Thyroid gland (tissue), 4 donors: ENCODE data around the gene TRIP4. TPM values are rescaled to one million over a fixed set of nuclear protein-coding genes. Genes with fewer than 3 reads are reported as not detected.

Experiments used
- DNase-seq, 2 donors: peaks; one replicate each; pipeline ENCODE4 v3.0.0-alpha.2; 2019
- H3K27ac ChIP-seq, 3 donors: fragments of 200-600 bp; sonication (generic); 1 replicate in 2 of 3; 2 replicates in 1 of 3; pipeline ENCODE4 v1.5.1; 2016 to 2019; ENCODE audit warnings: mild to moderate bottlenecking in 1 of 3, moderate library complexity in 1 of 3
- H3K27me3 ChIP-seq: fragments of 200-600 bp; sonication (generic); one replicate; pipeline ENCODE4 v1.5.1; 2019
- H3K36me3 ChIP-seq, 2 donors: fragments of 200-600 bp; sonication (generic); one replicate each; pipeline ENCODE4 v1.5.1; 2016 to 2019
- H3K4me1 ChIP-seq, 2 donors: fragments of 200-600 bp; sonication (generic); one replicate each; pipeline ENCODE4 v1.5.1; 2017 to 2019
- H3K4me3 ChIP-seq, 3 donors: fragments of 200-600 bp; sonication (generic); replicated peaks in 1 of 3; 1 replicate in 2 of 3; 2 replicates in 1 of 3; pipeline ENCODE4 v1.5.1; 2016; ENCODE audit warnings: mild to moderate bottlenecking in 1 of 3
- H3K9me3 ChIP-seq: fragments of 200-600 bp; sonication (generic); one replicate; pipeline ENCODE4 v1.5.1; 2017
- POLR2A ChIP-seq, 2 donors: fragments of 450-650 bp; IDR thresholded peaks; one replicate each; pipeline ENCODE4 v1.6.1; 2017; ENCODE audit warnings: antibody characterized with exemption in 2 of 2, mild to moderate bottlenecking in 2 of 2, moderate library complexity in 1 of 2
- WGBS, 2 donors: methylation state at CpG; one replicate each; pipeline ENCODE4 v1.1.5; 2017; 5-methylcytosine and 5-hydroxymethylcytosine counted together
- intact Hi-C: fragments of 100-400 bp; cut with DNase I; formaldehyde crosslinking; loops from one replicate; pipeline ENCODE4 v1.15.1; 2023
- total RNA-seq, 4 donors: library from RNA; depleted of rRNA; stranded (reverse); fragments of >200 nt; gene quantifications; one replicate each; pipeline ENCODE4 v1.2.3, GENCODE V29; 2016
- TF ChIP-seq, protein P1 (sequence below), 6 experiments: fragments of 200-600 bp in 3 of 6; fragments of 450-650 bp in 3 of 6; sonication (generic) in 3 of 6; IDR thresholded peaks; one replicate each; pipeline ENCODE4 v1.5.1; 2016 to 2019; ENCODE audit warnings: antibody characterized with exemption in 6 of 6, mild to moderate bottlenecking in 2 of 6, inconsistent platforms in 1 of 6, moderate library complexity in 1 of 6

Gene TRIP4
- total RNA-seq, 4 donors from 2014 or later = 13.7 to 39.6 (median 21.7) TPM

GRCh38 chr15:64460206-64460723 lies 72.6 kb downstream of the TRIP4 start, which contains the start of gene ZNF609:
Gene ZNF609, plus strand, starts transcription at chr15:64460578. Its CDS starts 38,842 bp downstream, at chr15:64499420.
- Histone ChIP-seq H3K9me3 (no peaks in the 10 kb centered on the region), H3K36me3 (no peaks in the 10 kb centered on the region), H3K4me1 (peaks cover 31 to 58% of the 10 kb centered on the region in 2 donors), H3K27me3 (no peaks in the 10 kb centered on the region), H3K4me3 (peak within 1 kb of the TSS in 2 of 3 donors; percentile 20 to 82), H3K27ac (peak within 1 kb of the TSS; percentile 74 to 89 (median 85))
- 1% methylated on average over 19 to 33 of the region's 45 CpGs for WGBS, 2 donors
- peak; percentile 93 to 96 for DNase-seq
- TF ChIP-seq, protein P1, sequence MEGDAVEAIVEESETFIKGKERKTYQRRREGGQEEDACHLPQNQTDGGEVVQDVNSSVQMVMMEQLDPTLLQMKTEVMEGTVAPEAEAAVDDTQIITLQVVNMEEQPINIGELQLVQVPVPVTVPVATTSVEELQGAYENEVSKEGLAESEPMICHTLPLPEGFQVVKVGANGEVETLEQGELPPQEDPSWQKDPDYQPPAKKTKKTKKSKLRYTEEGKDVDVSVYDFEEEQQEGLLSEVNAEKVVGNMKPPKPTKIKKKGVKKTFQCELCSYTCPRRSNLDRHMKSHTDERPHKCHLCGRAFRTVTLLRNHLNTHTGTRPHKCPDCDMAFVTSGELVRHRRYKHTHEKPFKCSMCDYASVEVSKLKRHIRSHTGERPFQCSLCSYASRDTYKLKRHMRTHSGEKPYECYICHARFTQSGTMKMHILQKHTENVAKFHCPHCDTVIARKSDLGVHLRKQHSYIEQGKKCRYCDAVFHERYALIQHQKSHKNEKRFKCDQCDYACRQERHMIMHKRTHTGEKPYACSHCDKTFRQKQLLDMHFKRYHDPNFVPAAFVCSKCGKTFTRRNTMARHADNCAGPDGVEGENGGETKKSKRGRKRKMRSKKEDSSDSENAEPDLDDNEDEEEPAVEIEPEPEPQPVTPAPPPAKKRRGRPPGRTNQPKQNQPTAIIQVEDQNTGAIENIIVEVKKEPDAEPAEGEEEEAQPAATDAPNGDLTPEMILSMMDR (IDR thresholded peaks at IDR 0.05) = peak in 1 of 6 experiments; percentile 14
- TF ChIP-seq POLR2A (IDR thresholded peaks at IDR 0.05) = peak in 1 of 2 donors; percentile 72
- intact Hi-C loops = no loop called here

GRCh38 chr15:64460724-64461720 lies 73.4 kb downstream of the TRIP4 start:
- H3K36me3 ChIP-seq = no peaks in the 10 kb centered on the region
- peak overlapping the region; percentile 74 to 89 (median 85) for H3K27ac ChIP-seq
- peak overlapping the region in 2 of 3 donors; percentile 13 to 82 for H3K4me3 ChIP-seq
- peaks cover 31 to 63% of the 10 kb centered on the region in 2 donors for H3K4me1 ChIP-seq
- intact Hi-C loops = no loop called here
- 1 to 2% methylated on average over 19 to 24 of the region's 56 CpGs for WGBS, 2 donors
- H3K27me3 ChIP-seq = no peaks in the 10 kb centered on the region
- peak; percentile 27 to 31 for DNase-seq
- peak in 1 of 2 donors; percentile 55 for TF ChIP-seq POLR2A (IDR thresholded peaks at IDR 0.05)
- TF ChIP-seq, protein P1 (IDR thresholded peaks at IDR 0.05) = peak in 2 of 6 experiments; percentile 7 to 14
- H3K9me3 ChIP-seq = no peaks in the 10 kb centered on the region

- WGBS, 2 donors = 5 to 13% methylated on average over 5 of the region's 5 CpGs
- Histone ChIP-seq H3K4me3 (peak overlapping the region in 1 of 3 donors; percentile 82), H3K27ac (peak overlapping the region; percentile 74 to 89 (median 85)), H3K36me3 (no peaks in the 10 kb centered on the region), H3K4me1 (peaks cover 32 to 64% of the 10 kb centered on the region in 2 donors), H3K27me3 (no peaks in the 10 kb centered on the region), H3K9me3 (no peaks in the 10 kb centered on the region)
- intact Hi-C loops = no loop called here
- DNase-seq = peak; percentile 15 to 18
- TF ChIP-seq, protein P1 (IDR thresholded peaks at IDR 0.05) = peak in 1 of 6 experiments; percentile 0
- no peak for TF ChIP-seq POLR2A (IDR thresholded peaks at IDR 0.05)
Observed at GRCh38 chr15:64461721-64462162, 74.1 kb downstream of the TRIP4 start.

- Histone ChIP-seq H3K27me3 (no peaks in the 10 kb centered on the region), H3K4me3 (no peak overlapping the region), H3K36me3 (no peaks in the 10 kb centered on the region), H3K4me1 (peaks cover 38 to 71% of the 10 kb centered on the region in 2 donors), H3K27ac (peak overlapping the region in 1 of 3 donors; percentile 85), H3K9me3 (no peaks in the 10 kb centered on the region)
- TF ChIP-seq, protein P1 (IDR thresholded peaks at IDR 0.05) = no peak
- no peak for TF ChIP-seq POLR2A (IDR thresholded peaks at IDR 0.05)
- DNase-seq = no peak
- intact Hi-C loops = no loop called here
Observed at GRCh38 chr15:64462492-64462891, 74.9 kb downstream of the TRIP4 start.
